KBM-7 (cell line): ENCODE results near the gene NHSL2.

Source experiments
- DNase-seq: peaks from one replicate; pipeline ENCODE4 v3.0.0-alpha.2; 2015
- in situ Hi-C: fragments of 300-500 bp; cut with MboI; formaldehyde crosslinking; loops from 2 replicates; pipeline ENCODE4 v1.14.3; 2020; ENCODE audit warnings: low sequenced_read_pairs, low pct_unique_long_range_greater_than_20kb, mixed read lengths

NHSL2 gene

GRCh38 chrX:72180539-72180938 is 269.9 kb downstream of the NHSL2 start:
- in situ Hi-C loops, result no loop called here
- DNase-seq, result no peak

GRCh38 chrX:72181178-72182125 is 270.8 kb downstream of the NHSL2 start, which contains the start of gene PIN4:
PIN4 (plus strand) TSS chrX:72181757; CDS start chrX:72181786, 29 bp downstream.
- peak; percentile 100 for DNase-seq
- in situ Hi-C loops, result no loop called here

- DNase-seq, result no peak
- in situ Hi-C loops, result no loop called here
Observed at GRCh38 chrX:72182924-72183323, 272.3 kb downstream of the NHSL2 start.

GRCh38 chrX:72201836-72202536 is 291.3 kb downstream of the NHSL2 start:
- no peak for DNase-seq
- in situ Hi-C loops, result no loop called here
